Measurements from ENCODE around the gene CDCA7. TPM values are rescaled to one million over a fixed set of nuclear protein-coding genes. Genes with fewer than 3 reads are reported as not detected.

Gene CDCA7
- total and polyA plus RNA-seq, 2 of the 13 experiments (the other 11 are each of a cell fraction or from before 2014, with no cell fraction given) = 46.2 to 57.8 TPM

- TF ChIP-seq SOX13 (IDR thresholded peaks at IDR 0.05) (no peak), SOX13 (CRISPR knock-in tag; conservative IDR thresholded peaks at IDR 0.05 in 1 of 2, IDR thresholded peaks at IDR 0.05 in 1 of 2) (peak in 1 of 2 experiments; percentile 81; a peak in 2 of 4 replicates), ZNF503 (CRISPR knock-in tag; IDR thresholded peaks at IDR 0.05) (no peak), TCF7 (IDR thresholded peaks at IDR 0.05; ENCODE audit: low read depth) (peak; percentile 37; the same call in 1 of the 2 replicates), CREB1 (IDR thresholded peaks at IDR 0.05) (no peak), CREB1 (CRISPR knock-in tag; IDR thresholded peaks at IDR 0.05) (peak; percentile 51), SMYD3 (CRISPR knock-in tag; IDR thresholded peaks at IDR 0.05) (0 out of 2 replicates have a peak, but pooled peaks have one; percentile 24), ZNF816 (CRISPR knock-in tag; IDR thresholded peaks at IDR 0.05; ENCODE audit: borderline replicate concordance) (no peak), GLMP (CRISPR knock-in tag; IDR thresholded peaks at IDR 0.05; ENCODE audit: borderline replicate concordance) (no peak), ASH2L (IDR thresholded peaks at IDR 0.05; ENCODE audit: insufficient read length, low read depth, low read length) (no peak), HOXA7 (CRISPR knock-in tag; IDR thresholded peaks at IDR 0.05) (no peak), ZSCAN25 (CRISPR knock-in tag; IDR thresholded peaks at IDR 0.05) (no peak), ZNF256 (CRISPR knock-in tag; conservative IDR thresholded peaks at IDR 0.05) (no peak), MIER2 (CRISPR knock-in tag; IDR thresholded peaks at IDR 0.05) (no peak), SRF (IDR thresholded peaks at IDR 0.05; ENCODE audit: low read depth, low read length) (no peak), TOE1 (CRISPR knock-in tag; IDR thresholded peaks at IDR 0.05) (no peak), ZBTB1 (CRISPR knock-in tag; IDR thresholded peaks at IDR 0.05; ENCODE audit: borderline replicate concordance) (no peak), BCL3 (CRISPR knock-in tag; IDR thresholded peaks at IDR 0.05) (no peak), POLR2AphosphoS2 (IDR thresholded peaks at IDR 0.05; ENCODE audit: low read depth, low read length) (no peak), ZNF768 (CRISPR knock-in tag; IDR thresholded peaks at IDR 0.05) (no peak), MAX (IDR thresholded peaks at IDR 0.05) (no peak), ZNF430 (CRISPR knock-in tag; IDR thresholded peaks at IDR 0.05) (no peak), PRDM15 (CRISPR knock-in tag; IDR thresholded peaks at IDR 0.05) (no peak)
Measured at GRCh38 chr2:173347305-173348168, 7.1 kb upstream of the CDCA7 start (continued).

Measured in HepG2 (cell line).